GM18511 (cell line): ENCODE data around the gene UBR7.

Source experiments
- ATAC-seq: cut with Tn5 transposase; IDR thresholded peaks from one replicate; pipeline ENCODE4 v1.9.1; 2021; ENCODE audit warnings: mild to moderate bottlenecking, moderate library complexity; ENCODE audit not compliant: unreplicated experiment

UBR7 gene

GRCh38 chr14:93246534-93246933, 39.5 kb downstream of the UBR7 start:
- ATAC-seq = no peak

- ATAC-seq = no peak
Measured at GRCh38 chr14:93249128-93249831, 42.2 kb downstream of the UBR7 start.

- ATAC-seq = no peak
Measured at GRCh38 chr14:93262446-93262845, 55.4 kb downstream of the UBR7 start.

GRCh38 chr14:93263416-93263815, 56.4 kb downstream of the UBR7 start:
- ATAC-seq = no peak

- ATAC-seq = no peak
Measured at GRCh38 chr14:93266127-93266526, 59.1 kb downstream of the UBR7 start.

- ATAC-seq = no peak
Measured at GRCh38 chr14:93267149-93267711, 60.2 kb downstream of the UBR7 start.

GRCh38 chr14:93268406-93268805, 61.4 kb downstream of the UBR7 start:
- ATAC-seq = no peak

- no peak for ATAC-seq
Measured at GRCh38 chr14:93269341-93270068, 62.4 kb downstream of the UBR7 start.

- no peak for ATAC-seq
Measured at GRCh38 chr14:93271111-93271510, 64.1 kb downstream of the UBR7 start.

- no peak for ATAC-seq
Measured at GRCh38 chr14:93274055-93274806, 67.2 kb downstream of the UBR7 start.

- ATAC-seq = no peak
Measured at GRCh38 chr14:93276031-93276716, 69.1 kb downstream of the UBR7 start.
